Neural cell (in vitro differentiated cells): ENCODE data around the gene ZBED4.

Experiments
- CTCF ChIP-seq: fragments of 450-650 bp; IDR thresholded peaks from 2 replicates; pipeline ENCODE4 v1.5.1; 2014; ENCODE audit warnings: antibody characterized with exemption, mild to moderate bottlenecking, moderate library complexity; ENCODE audit not compliant: poor library complexity, severe bottlenecking
- EZH2 ChIP-seq: fragments of 200-600, 300-800 bp; shearing (Covaris generic), sonication (generic); IDR thresholded peaks from 2 replicates; pipeline ENCODE4 v1.6.1; 2014; ENCODE audit warnings: antibody characterized with exemption, low read length, borderline replicate concordance, mild to moderate bottlenecking; ENCODE audit not compliant: insufficient read depth, poor library complexity, severe bottlenecking
- POLR2AphosphoS5 ChIP-seq: IDR thresholded peaks from 2 replicates; pipeline ENCODE4 v1.6.1; 2012

GRCh38 chr22:49892226-49892899, 38.7 kb downstream of the ZBED4 start:
- TF ChIP-seq EZH2 (no peak), POLR2AphosphoS5 (no peak), CTCF (no peak)
